ENCODE measurements around the gene PCDH15. TPM values are rescaled to one million over a fixed set of nuclear protein-coding genes. Genes with fewer than 3 reads are reported as not detected.

PCDH15 gene
- total RNA-seq, 1 donor from 2014 or later: 0.25 TPM

MicroRNA genes within 50 kb of the gene (microRNA counts, 767-probe panel; counts per million panel counts)
- microRNA hsa-miR-548f: 238 to 261 counts per million in 2 donors

Small RNAs within 50 kb of the gene (microRNA-seq; reads per million reads assigned to microRNA genes)
- gene MIR548F1 (ENCODE audit: borderline number of aligned reads, borderline replicate concordance): not detected

Small RNAs within 50 kb of the gene (small RNA-seq; reads per million reads assigned to genes)
- gene AL365496.1: not detected
- not detected for gene MIR548F1
- gene RNU6-687P: not detected
